A673 (cell line): ENCODE data around the gene SNTG2. TPM values are rescaled to one million over a fixed set of nuclear protein-coding genes. Genes with fewer than 3 reads are reported as not detected.

Experiments used
- BruUV-seq: library from RNA; stranded (reverse); fragments of 400-500 nt; replicated peaks from 2 replicates; lab custom pipeline; 2021; lab: Mats Ljungman, UMichigan
- CTCF ChIA-PET: fragments of 300-600 bp; sonication (Branson Sonifier 250); formaldehyde crosslinking; loops from one replicate; lab custom pipeline; 2022; ENCODE audit warnings: antibody characterized with exemption; lab: Charles Lee
- POLR2A ChIA-PET: fragments of 300-600 bp; sonication (Branson Sonifier 250); formaldehyde crosslinking; loops from one replicate; lab custom pipeline; 2022; ENCODE audit warnings: antibody characterized with exemption; ENCODE audit not compliant: low non-redundant PET; lab: Charles Lee
- DNase-seq: peaks from one replicate; pipeline ENCODE4 v3.0.0-alpha.2; 2015; ENCODE audit warnings: low spot score
- H3K27ac ChIP-seq: fragments of 200-600 bp; sonication (generic); 2 replicates; pipeline ENCODE4 v1.5.1; 2016; ENCODE audit warnings: mixed run types, low read depth, mild to moderate bottlenecking, mixed read lengths, antibody characterized with exemption, low read length; ENCODE audit not compliant: poor library complexity, severe bottlenecking
- H3K27me3 ChIP-seq: fragments of 200-600 bp; sonication (generic); replicated peaks from 2 replicates; pipeline ENCODE4 v1.6.1; 2017; ENCODE audit warnings: mixed run types, low read depth, mild to moderate bottlenecking, mixed read lengths, antibody characterized with exemption, low read length; ENCODE audit not compliant: insufficient read depth, poor library complexity
- H3K36me3 ChIP-seq: fragments of 200-600 bp; sonication (generic); 2 replicates; pipeline ENCODE4 v1.6.1; 2016; ENCODE audit warnings: mixed run types, mild to moderate bottlenecking, mixed read lengths, antibody characterized with exemption, low read length; ENCODE audit not compliant: insufficient read depth, poor library complexity, severe bottlenecking
- H3K4me1 ChIP-seq: fragments of 200-600 bp; sonication (generic); 2 replicates; pipeline ENCODE4 v1.6.1; 2017; ENCODE audit warnings: mixed run types, mild to moderate bottlenecking, mixed read lengths, antibody characterized with exemption, low read length; ENCODE audit not compliant: insufficient read depth, poor library complexity, severe bottlenecking
- H3K4me3 ChIP-seq: fragments of 200-600 bp; sonication (generic); 2 replicates; pipeline ENCODE4 v1.5.1; 2016; ENCODE audit warnings: low read depth, mixed run types, mild to moderate bottlenecking, mixed read lengths, low read length; ENCODE audit not compliant: poor library complexity, severe bottlenecking
- H3K9me3 ChIP-seq: fragments of 200-600 bp; sonication (generic); 2 replicates; pipeline ENCODE4 v1.6.1; 2016; ENCODE audit warnings: mixed run types, low read depth, mild to moderate bottlenecking, mixed read lengths, antibody characterized with exemption, low read length; ENCODE audit not compliant: poor library complexity, severe bottlenecking
- CTCF ChIP-seq: fragments of 300-800, 200-600 bp; sonication (generic); conservative IDR thresholded peaks from 2 replicates; pipeline ENCODE4 v1.5.1; 2017; ENCODE audit warnings: low read depth, mild to moderate bottlenecking, antibody characterized with exemption, low read length, moderate library complexity, mixed read lengths
- EZH2 ChIP-seq: fragments of 200-600 bp; sonication (generic); IDR thresholded peaks from 2 replicates; pipeline ENCODE4 v1.6.1; 2017; ENCODE audit warnings: borderline replicate concordance, low read depth, mild to moderate bottlenecking, mixed read lengths, antibody characterized with exemption, low read length; ENCODE audit not compliant: poor library complexity, severe bottlenecking
- intact Hi-C: fragments of 100-400 bp; cut with micrococcal nuclease; formaldehyde crosslinking; loops from one replicate; pipeline ENCODE4 v1.10.0; 2022; ENCODE audit not compliant: unreplicated experiment
- total RNA-seq: library from RNA; stranded (reverse); gene quantifications from 2 replicates; pipeline ENCODE4 v1.2.3, GENCODE V29; 2021

Gene SNTG2
- total RNA-seq, 1 experiment from 2014 or later = 3.7 TPM

- POLR2A ChIA-PET = interaction anchor here (0.6 kb wide), 1 partner anchor 150 kb away, joined by 3 read pairs; no protein-coding TSS in a partner anchor
- peak; percentile 26 for DNase-seq
- H3K9me3 ChIP-seq = no peaks in the 10 kb centered on the region
- no peaks in the 10 kb centered on the region for H3K36me3 ChIP-seq
- intact Hi-C loops = loop anchor here (10.0 kb wide), 1 partner anchor 404 kb away; no protein-coding TSS in a partner anchor
- no peaks in the 10 kb centered on the region for H3K27me3 ChIP-seq
- CTCF ChIA-PET = no interaction called here
- TF ChIP-seq CTCF = peak; percentile 91
- no peak for TF ChIP-seq EZH2
- no TSS peak for BruUV-seq
- no peak overlapping the region for H3K27ac ChIP-seq
- no peak overlapping the region for H3K4me3 ChIP-seq
- no peaks in the 10 kb centered on the region for H3K4me1 ChIP-seq
These were observed 189.8 kb downstream of the SNTG2 start for GRCh38 chr2:1140389-1141003.

GRCh38 chr2:1141079-1141478 is 190.4 kb downstream of the SNTG2 start:
- ChIA-PET CTCF (no interaction called here), POLR2A (interaction anchor here (0.6 kb wide), 1 partner anchor 150 kb away, joined by 3 read pairs; no protein-coding TSS in a partner anchor)
- TF ChIP-seq EZH2 = no peak
- no peak for TF ChIP-seq CTCF

GRCh38 chr2:1143129-1143528 is 192.5 kb downstream of the SNTG2 start:
- H3K4me3 ChIP-seq = no peak overlapping the region
- no peak for DNase-seq

More at GRCh38 chr2:1141079-1141478, 190.4 kb downstream of the SNTG2 start:
- Histone ChIP-seq H3K4me3 (no peak overlapping the region), H3K27me3 (no peaks in the 10 kb centered on the region), H3K36me3 (no peaks in the 10 kb centered on the region), H3K9me3 (no peaks in the 10 kb centered on the region), H3K4me1 (no peaks in the 10 kb centered on the region), H3K27ac (no peak overlapping the region)
- no TSS peak for BruUV-seq
- no peak for DNase-seq
- intact Hi-C loops = loop anchor here (10.0 kb wide), 1 partner anchor 404 kb away; no protein-coding TSS in a partner anchor

More at GRCh38 chr2:1143129-1143528, 192.5 kb downstream of the SNTG2 start:
- BruUV-seq = no TSS peak
- ChIA-PET CTCF (interaction anchor here (0.7 kb wide), 1 partner anchor 403 kb away, joined by 3 read pairs; no protein-coding TSS in a partner anchor), POLR2A (no interaction called here)
- Histone ChIP-seq H3K27me3 (no peaks in the 10 kb centered on the region), H3K27ac (no peak overlapping the region), H3K9me3 (no peaks in the 10 kb centered on the region), H3K4me1 (no peaks in the 10 kb centered on the region), H3K36me3 (no peaks in the 10 kb centered on the region)
- no peak for TF ChIP-seq EZH2
- no peak for TF ChIP-seq CTCF
- intact Hi-C loops = loop anchor here (10.0 kb wide), 1 partner anchor 402 kb away; no protein-coding TSS in a partner anchor
